GM23338 (cell line): ENCODE results near the gene NUMBL. TPM values are rescaled to one million over a fixed set of nuclear protein-coding genes. Genes with fewer than 3 reads are reported as not detected.

Experiments used
- ATAC-seq: fragments of 200-7000 bp; cut with Tn5 transposase; 3 replicates; pipeline ENCODE4 v1.9.1; 2020
- DNase-seq: peaks from one replicate; pipeline ENCODE4 v3.0.0-alpha.2; 2015; ENCODE audit warnings: low spot score
- H2AFZ ChIP-seq: fragments of 200-600 bp; sonication (generic); 2 replicates; pipeline ENCODE4 v1.8.0; 2016; ENCODE audit warnings: antibody characterized with exemption, mild to moderate bottlenecking, moderate library complexity
- H3F3A ChIP-seq: fragments of 200-600 bp; sonication (generic); replicated peaks from 2 replicates; pipeline ENCODE4 v1.8.0; 2017; ENCODE audit warnings: antibody characterized with exemption, mixed run types, low read depth
- H3K27ac ChIP-seq: fragments of 200-600 bp; sonication (generic); 2 replicates; pipeline ENCODE4 v1.6.1; 2016; ENCODE audit warnings: low read depth
- H3K27me3 ChIP-seq: fragments of 200-600 bp; sonication (generic); 2 replicates; pipeline ENCODE4 v1.8.0; 2016; ENCODE audit warnings: mild to moderate bottlenecking, mixed run types, moderate library complexity; ENCODE audit not compliant: insufficient read depth
- H3K36me3 ChIP-seq: fragments of 200-600 bp; sonication (generic); 2 replicates; pipeline ENCODE4 v1.8.0; 2016; ENCODE audit warnings: mild to moderate bottlenecking; ENCODE audit not compliant: insufficient read depth
- H3K4me1 ChIP-seq: fragments of 200-600 bp; sonication (generic); 2 replicates; pipeline ENCODE4 v1.8.0; 2016; ENCODE audit warnings: mild to moderate bottlenecking, moderate library complexity; ENCODE audit not compliant: insufficient read depth
- H3K4me2 ChIP-seq: fragments of 200-600 bp; sonication (generic); 2 replicates; pipeline ENCODE4 v1.7.1; 2017; ENCODE audit warnings: mixed run types
- H3K4me3 ChIP-seq: fragments of 200-600 bp; sonication (generic); 2 replicates; pipeline ENCODE4 v1.6.1; 2016; ENCODE audit warnings: mixed run types
- H3K79me2 ChIP-seq: fragments of 200-600 bp; sonication (generic); replicated peaks from 2 replicates; pipeline ENCODE4 v1.8.0; 2017; ENCODE audit warnings: mild to moderate bottlenecking; ENCODE audit not compliant: insufficient read depth
- H3K9me2 ChIP-seq: fragments of 200-600 bp; sonication (generic); 2 replicates; pipeline ENCODE4 v1.8.0; 2017; ENCODE audit not compliant: insufficient read depth
- H4K20me1 ChIP-seq: fragments of 200-600 bp; sonication (generic); replicated peaks from 2 replicates; pipeline ENCODE4 v1.8.0; 2017; ENCODE audit warnings: mild to moderate bottlenecking; ENCODE audit not compliant: insufficient read depth
- H3K27ac Mint-ChIP-seq: 2 replicates; pipeline ENCODE4 v1.8.0; 2020; ENCODE audit warnings: inconsistent platforms, mild to moderate bottlenecking, moderate library complexity, mixed read lengths
- H3K27me3 Mint-ChIP-seq: 3 replicates; pipeline ENCODE4 v1.8.0; 2022; ENCODE audit warnings: low read depth, mild to moderate bottlenecking, moderate library complexity, mixed read lengths, inconsistent platforms; ENCODE audit not compliant: insufficient read depth, poor library complexity
- H3K36me3 Mint-ChIP-seq: 3 replicates; pipeline ENCODE4 v1.8.0; 2021; ENCODE audit warnings: low read depth, mild to moderate bottlenecking, inconsistent platforms, moderate library complexity, mixed read lengths
- H3K4me1 Mint-ChIP-seq: 3 replicates; pipeline ENCODE4 v1.8.0; 2020; ENCODE audit warnings: mild to moderate bottlenecking, inconsistent platforms, mixed read lengths
- H3K4me3 Mint-ChIP-seq: 3 replicates; pipeline ENCODE4 v1.8.0; 2021; ENCODE audit warnings: moderate library complexity, mild to moderate bottlenecking, inconsistent platforms, mixed read lengths
- H3K9me3 Mint-ChIP-seq: 3 replicates; pipeline ENCODE4 v1.8.0; 2020; ENCODE audit warnings: moderate library complexity, mild to moderate bottlenecking, inconsistent platforms, mixed read lengths
- CREB1 ChIP-seq: fragments of 250-450 bp; sonication (Bioruptor Pico); IDR thresholded peaks from 2 replicates; pipeline ENCODE4 v1.5.0; 2020; ENCODE audit warnings: low read depth, mild to moderate bottlenecking, moderate library complexity
- CTCF ChIP-seq, 2 experiments: fragments of 200-600 bp in 1 of 2; sonication (generic) in 1 of 2; conservative IDR thresholded peaks; 2 replicates each; pipeline versions ENCODE4 v1.5.1 to v1.6.1; 2016 to 2017; ENCODE audit warnings: antibody characterized with exemption in 2 of 2, low read depth in 2 of 2, mild to moderate bottlenecking in 2 of 2, moderate library complexity in 1 of 2
- ETS1 ChIP-seq: IDR thresholded peaks from 2 replicates; pipeline ENCODE4 v1.6.1; 2016; ENCODE audit warnings: antibody characterized with exemption
- EZH2 ChIP-seq: fragments of 200-600 bp; sonication (generic); IDR thresholded peaks from one replicate; pipeline ENCODE4 v1.8.0; 2017; ENCODE audit warnings: antibody characterized with exemption, mild to moderate bottlenecking, low read depth; ENCODE audit not compliant: unreplicated experiment
- EZH2phosphoT487 ChIP-seq: fragments of 200-600 bp; sonication (generic); IDR thresholded peaks from one replicate; pipeline ENCODE4 v1.8.1; 2018; ENCODE audit warnings: antibody characterized with exemption; ENCODE audit not compliant: unreplicated experiment
- JUNB ChIP-seq: IDR thresholded peaks from one replicate; pipeline ENCODE4 v1.6.1; 2016; ENCODE audit warnings: antibody characterized with exemption; ENCODE audit not compliant: unreplicated experiment
- NANOG ChIP-seq: IDR thresholded peaks from 2 replicates; pipeline ENCODE4 v1.6.1; 2016; ENCODE audit warnings: antibody characterized with exemption, borderline replicate concordance
- POLR2AphosphoS5 ChIP-seq: IDR thresholded peaks from 2 replicates; pipeline ENCODE4 v1.6.1; 2016; ENCODE audit warnings: antibody characterized with exemption, low read depth
- REST ChIP-seq: IDR thresholded peaks from one replicate; pipeline ENCODE4 v1.6.1; 2018; ENCODE audit warnings: antibody characterized with exemption; ENCODE audit not compliant: unreplicated experiment
- STAT1 ChIP-seq: IDR thresholded peaks from one replicate; pipeline ENCODE4 v1.6.1; 2016; ENCODE audit warnings: antibody characterized with exemption; ENCODE audit not compliant: unreplicated experiment
- ZNF114 ChIP-seq: fragments of 250-450 bp; sonication (Bioruptor Pico); IDR thresholded peaks from 2 replicates; pipeline ENCODE4 v1.5.0; 2020; ENCODE audit warnings: mild to moderate bottlenecking, moderate library complexity
- ZNF331 ChIP-seq: fragments of 250-450 bp; sonication (Bioruptor Pico); IDR thresholded peaks from 2 replicates; pipeline ENCODE4 v1.5.0; 2020; ENCODE audit warnings: low read depth, mild to moderate bottlenecking, moderate library complexity
- ZNF462 ChIP-seq: fragments of 250-450 bp; sonication (Bioruptor Pico); IDR thresholded peaks from 2 replicates; pipeline ENCODE4 v1.5.0; 2020; ENCODE audit warnings: mild to moderate bottlenecking, moderate library complexity
- polyA plus RNA-seq: library from polyadenylated mRNA; unstranded; fragments of >200 nt; fragmentation: Nextera tagmentation; extraction: Ambion mirVana; gene quantifications from 2 replicates; pipeline ENCODE4 v1.2.1, GENCODE V29; 2016
- total RNA-seq: library from RNA; depleted of rRNA; stranded (reverse); fragments of >200 nt; shearing (Covaris generic); gene quantifications from 2 replicates; pipeline ENCODE4 v1.2.3, GENCODE V29; 2014

NUMBL gene
- total and polyA plus RNA-seq, 2 experiments from 2014 or later, result 8.5 to 28.5 TPM

- Histone ChIP-seq H3K9me2 (no peaks in the 10 kb centered on the region), H3K79me2 (no peaks in the 10 kb centered on the region), H3K27me3 (no peaks in the 10 kb centered on the region), H2AFZ (no peak overlapping the region), H3F3A (no peaks in the 10 kb centered on the region), H4K20me1 (no peaks in the 10 kb centered on the region), H3K4me1 (no peaks in the 10 kb centered on the region), H3K4me2 (no peak overlapping the region), H3K27ac (no peak overlapping the region), H3K4me3 (no peak overlapping the region), H3K36me3 (peaks cover 15% of the 10 kb centered on the region; the same call in 1 of the 2 replicates)
- Mint-ChIP-seq H3K9me3 (no peaks in the 10 kb centered on the region), H3K4me1 (no peaks in the 10 kb centered on the region), H3K27ac (no peak overlapping the region), H3K4me3 (no peak overlapping the region), H3K27me3 (no peaks in the 10 kb centered on the region), H3K36me3 (peaks cover 32% of the 10 kb centered on the region)
- TF ChIP-seq POLR2AphosphoS5, result no peak
- no peak for TF ChIP-seq NANOG
- TF ChIP-seq CREB1 (CRISPR knock-in tag), result no peak
- TF ChIP-seq REST, result no peak
- no peak for TF ChIP-seq ZNF462 (CRISPR knock-in tag)
- no peak for TF ChIP-seq EZH2phosphoT487
- TF ChIP-seq ZNF114 (CRISPR knock-in tag), result no peak
- no peak for TF ChIP-seq CTCF (conservative IDR thresholded peaks at IDR 0.05; ENCODE audit: low read depth in 2 of 2)
- TF ChIP-seq STAT1, result no peak
- no peak for TF ChIP-seq ZNF331 (CRISPR knock-in tag)
- no peak for TF ChIP-seq JUNB
- TF ChIP-seq ETS1, result no peak
- no peak for TF ChIP-seq EZH2
- no peak for DNase-seq
- ATAC-seq, result no peak
Observed at GRCh38 chr19:40672038-40672437, 18.4 kb downstream of the NUMBL start.
